HG02840 (cell line): ENCODE data around the gene OGFR.

Experiments used
- ATAC-seq: cut with Tn5 transposase; IDR thresholded peaks from one replicate; pipeline ENCODE4 v1.9.1; 2021; ENCODE audit warnings: mild to moderate bottlenecking, moderate library complexity, moderate number of reproducible peaks; ENCODE audit not compliant: unreplicated experiment, low FRiP score

Gene OGFR

GRCh38 chr20:62769346-62770071 is 35.1 kb upstream of the OGFR start:
- no peak for ATAC-seq

GRCh38 chr20:62770111-62770910 is 34.3 kb upstream of the OGFR start:
- no peak for ATAC-seq

DNA sequence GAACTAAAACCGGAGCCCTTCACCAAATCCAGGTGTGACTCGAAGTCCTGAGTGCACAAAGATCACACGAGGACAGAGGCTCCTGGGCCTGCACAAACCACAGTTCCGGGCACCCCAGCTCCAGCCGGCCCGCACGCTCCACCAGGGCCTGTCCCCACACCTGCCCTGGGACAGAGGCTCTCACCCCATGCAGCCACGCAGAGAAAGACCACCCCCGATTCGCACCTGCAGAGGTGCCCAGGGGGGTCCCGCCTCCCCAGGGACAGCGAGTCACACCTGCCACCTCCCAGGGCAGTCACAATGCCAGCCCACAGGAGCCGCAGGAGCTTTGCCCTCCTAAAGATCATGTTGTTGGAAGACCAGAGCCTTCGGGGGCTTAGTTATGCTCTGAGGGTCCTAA is 33.7 kb upstream of the OGFR start:
- ATAC-seq: no peak

GRCh38 chr20:62771396-62772102 is 33.1 kb upstream of the OGFR start:
- no peak for ATAC-seq

DNA sequence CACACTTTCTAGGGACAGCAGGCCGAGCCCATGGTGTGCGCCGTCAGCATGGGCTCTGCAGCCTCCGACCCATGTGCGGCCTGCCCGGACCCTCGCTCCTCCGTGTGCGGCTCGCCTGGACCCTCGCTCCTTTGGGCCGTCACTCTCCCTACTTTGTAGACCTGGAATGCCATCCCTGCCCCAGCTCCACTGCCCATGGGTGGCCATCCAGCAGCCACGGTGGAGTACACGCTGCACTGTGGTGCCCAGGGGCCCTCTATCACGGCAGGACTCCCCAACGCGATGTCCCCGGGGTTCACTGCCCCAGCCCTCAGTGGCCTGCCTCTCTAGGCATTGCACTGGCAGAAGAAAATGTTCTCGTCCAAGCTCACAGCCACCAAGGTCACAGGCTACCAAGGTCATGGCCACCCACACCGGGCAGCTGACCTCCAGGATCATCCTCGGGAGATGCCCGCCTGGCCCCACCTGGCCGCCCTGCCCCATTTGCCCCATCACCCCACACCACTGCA is 32.5 kb upstream of the OGFR start:
- ATAC-seq: no peak

DNA sequence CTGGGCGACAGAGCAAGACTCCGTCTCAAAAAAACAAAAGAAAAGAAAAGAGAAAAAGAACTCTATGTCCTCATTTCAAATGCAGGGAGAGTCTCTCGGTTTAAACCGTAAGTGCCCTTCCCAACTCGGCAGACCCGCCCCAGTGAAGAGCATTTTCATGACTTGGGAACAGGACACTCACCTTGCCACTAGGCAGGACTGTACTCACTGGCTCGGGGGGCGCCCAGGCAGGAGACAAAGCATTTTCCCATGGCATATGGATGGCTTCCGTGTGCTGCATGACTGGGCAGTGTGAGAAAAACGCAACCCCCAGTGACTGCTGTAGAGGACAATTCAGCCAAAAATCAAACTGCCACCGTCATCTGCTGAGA is 32.0 kb upstream of the OGFR start:
- ATAC-seq: no peak

DNA sequence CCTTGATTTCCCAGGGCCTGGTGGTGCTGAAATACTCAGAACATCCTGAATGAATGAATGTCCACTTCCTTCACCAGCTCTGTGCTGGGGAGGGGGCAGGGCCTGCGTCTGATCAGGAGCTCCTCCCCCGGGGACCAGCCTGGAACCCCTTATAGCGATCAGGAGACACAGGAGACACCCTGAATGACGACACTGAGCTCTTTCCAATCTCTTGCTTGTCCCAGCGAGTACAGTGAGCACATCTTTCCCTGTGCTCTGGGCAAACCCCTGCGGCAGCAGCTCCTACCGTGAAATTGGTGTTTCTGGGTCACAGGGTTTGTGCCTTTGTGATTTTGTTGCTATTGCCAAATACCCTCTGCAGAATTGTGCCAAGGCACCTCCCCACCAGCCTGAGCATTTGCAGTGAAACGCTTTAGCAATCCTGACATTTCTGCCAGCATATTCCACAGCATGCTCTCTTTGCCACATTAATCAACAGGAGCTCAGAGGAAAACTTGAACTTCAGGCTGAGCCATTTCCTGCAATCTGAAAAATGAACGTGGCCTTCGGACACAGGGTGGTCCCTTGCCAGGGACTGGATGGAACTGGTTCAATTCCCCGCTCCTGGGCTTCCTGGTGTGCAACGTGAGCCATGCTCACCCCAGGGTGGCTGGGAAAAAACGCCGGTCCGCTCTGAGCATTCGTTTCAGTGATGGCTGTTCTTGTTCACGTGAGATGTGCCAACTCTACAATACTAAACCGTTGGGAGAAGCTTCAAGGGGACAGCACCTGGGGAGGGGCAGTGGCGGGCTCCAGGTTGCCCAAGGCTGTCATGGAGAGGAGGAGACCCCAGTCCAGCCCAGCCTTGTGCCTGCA is 31.4 kb upstream of the OGFR start:
- ATAC-seq: no peak

DNA sequence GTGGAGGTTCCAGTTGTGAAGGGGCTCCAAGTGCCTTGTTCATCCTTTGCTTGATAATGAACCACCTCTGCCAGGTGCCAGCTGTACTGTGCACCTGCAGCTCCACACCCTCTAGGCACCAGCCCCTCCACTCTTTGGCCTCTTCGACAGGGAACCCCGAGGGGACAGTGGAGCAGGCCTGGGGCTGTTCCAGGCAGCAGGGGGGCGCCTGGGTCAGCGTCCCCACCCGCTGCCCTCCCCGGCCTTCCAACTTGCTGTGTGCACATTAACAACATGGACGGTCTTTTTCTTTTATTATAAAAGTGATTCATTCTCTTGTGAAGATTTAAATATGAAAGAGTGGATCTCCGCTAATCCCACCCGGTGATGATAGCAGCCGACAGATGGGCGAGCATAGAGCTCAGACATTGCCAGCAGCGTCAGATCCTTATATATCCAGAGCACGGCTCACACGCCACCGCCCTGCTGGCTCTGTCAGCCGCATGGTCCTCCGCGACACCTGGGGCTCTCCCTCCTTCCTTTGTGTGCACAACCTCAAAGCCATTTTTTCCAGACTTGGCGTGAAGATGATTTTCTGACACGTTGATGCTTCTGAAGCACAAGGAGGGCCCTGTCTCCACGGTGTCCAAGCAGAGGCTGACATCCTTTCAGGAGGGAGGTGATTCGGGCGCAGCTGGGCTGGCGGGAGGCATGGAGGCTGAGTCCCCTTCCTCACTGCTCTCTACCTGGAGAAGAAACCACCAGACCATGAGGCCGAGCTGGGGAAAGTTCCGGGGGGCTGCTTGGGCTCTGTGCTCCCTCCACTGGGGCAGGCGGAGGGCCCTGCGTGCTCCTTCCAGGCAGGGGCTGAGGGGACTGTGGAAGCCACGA is 30.6 kb upstream of the OGFR start:
- no peak for ATAC-seq

DNA sequence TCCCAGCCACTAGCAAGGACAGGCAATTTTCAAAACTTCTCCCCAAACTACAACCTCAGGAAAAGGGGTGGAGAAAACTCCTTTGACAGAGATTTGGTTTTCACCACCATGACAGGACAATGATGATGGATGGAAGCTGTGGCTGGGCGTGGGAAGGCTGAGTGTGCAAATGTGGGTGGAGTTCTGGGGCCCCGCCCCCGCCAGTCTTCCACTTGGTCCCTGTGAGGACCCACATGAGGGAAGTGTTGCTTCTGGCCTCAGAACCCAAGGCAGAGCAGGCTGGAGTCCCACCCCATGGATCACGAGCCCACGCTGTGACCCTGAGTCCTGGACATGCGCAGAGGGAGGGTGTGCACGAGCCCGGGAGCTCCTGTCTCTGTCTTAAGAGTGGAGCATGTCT is 29.9 kb upstream of the OGFR start:
- no peak for ATAC-seq

DNA sequence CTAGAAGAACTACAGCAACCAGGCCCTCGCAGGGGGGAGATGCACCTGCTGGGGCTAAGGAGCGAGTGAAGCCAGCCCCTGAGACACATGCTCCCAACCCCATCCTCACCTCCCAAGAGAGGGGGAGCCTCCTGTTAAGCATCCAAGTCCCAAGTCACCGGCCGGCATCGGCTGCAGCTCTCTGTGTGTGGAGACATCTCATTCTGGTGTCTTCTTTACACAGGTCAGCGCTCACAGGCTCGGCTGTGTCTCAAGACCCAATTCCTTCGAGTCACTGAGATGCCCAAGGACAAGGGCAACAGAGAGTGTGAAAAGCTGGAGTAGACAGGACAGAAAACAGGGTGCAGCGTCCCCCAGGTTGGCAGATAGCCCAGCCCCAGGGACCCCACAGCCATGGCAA is 29.4 kb upstream of the OGFR start:
- no peak for ATAC-seq

- no peak for ATAC-seq
These were observed 28.5 kb upstream of the OGFR start for GRCh38 chr20:62776035-62776691.

- no peak for ATAC-seq
These were observed 27.7 kb upstream of the OGFR start for GRCh38 chr20:62776692-62777527.

- no peak for ATAC-seq
These were observed 27.2 kb upstream of the OGFR start for GRCh38 chr20:62777528-62777830.

- ATAC-seq: no peak
These were observed 26.6 kb upstream of the OGFR start for GRCh38 chr20:62778058-62778457.

- ATAC-seq: no peak
These were observed 25.8 kb upstream of the OGFR start for GRCh38 chr20:62778601-62779416.

DNA sequence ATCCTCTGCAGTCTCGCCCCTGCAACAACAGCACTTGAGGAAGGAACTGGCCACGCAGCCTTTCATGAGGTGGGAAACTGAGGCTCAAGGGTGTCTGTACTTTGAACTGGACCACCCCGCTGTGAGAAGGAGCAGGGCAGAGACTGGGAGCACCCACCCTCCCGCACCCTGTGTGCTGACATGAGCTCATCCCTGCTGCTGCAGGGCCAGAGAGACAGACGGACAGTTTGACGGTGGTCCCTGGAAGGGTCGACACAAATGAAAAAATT is 25.3 kb upstream of the OGFR start:
- no peak for ATAC-seq

DNA sequence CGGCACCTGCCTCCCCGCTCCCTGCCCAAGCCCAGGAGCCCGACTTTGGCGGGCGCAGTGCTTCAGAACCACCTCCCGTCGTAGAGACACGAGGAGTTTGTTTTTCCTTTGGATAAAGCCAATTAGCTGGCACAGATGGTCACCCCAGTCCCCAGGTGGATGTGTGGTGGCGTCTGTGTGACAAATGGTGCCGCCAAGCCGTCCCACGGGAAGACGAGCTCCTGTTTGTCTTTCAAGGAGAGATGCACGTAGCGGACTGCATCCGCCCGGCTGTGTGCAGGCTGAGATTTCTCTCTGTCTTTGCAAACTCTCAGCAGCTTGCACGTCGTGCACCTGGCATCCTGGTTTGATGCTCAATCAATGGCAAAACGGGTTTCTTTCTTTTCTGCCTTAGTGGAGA is 24.4 kb upstream of the OGFR start:
- no peak for ATAC-seq

GRCh38 chr20:62780696-62781095 is 23.9 kb upstream of the OGFR start:
- no peak for ATAC-seq
